Activated CD4-positive, alpha-beta T cell treated with anti-CD3 and anti-CD28 coated beads, Interleukin-2, amount 50 U/mL, for 24 hours (primary cell): ENCODE results near the gene DPH5.

Experiments
- DNase-seq, 2 donors: peaks; one replicate each; pipeline ENCODE4 v3.0.0-alpha.2; 2020; ENCODE audit warnings: low read depth in 1 of 2, low spot score in 1 of 2

Gene DPH5

DNA sequence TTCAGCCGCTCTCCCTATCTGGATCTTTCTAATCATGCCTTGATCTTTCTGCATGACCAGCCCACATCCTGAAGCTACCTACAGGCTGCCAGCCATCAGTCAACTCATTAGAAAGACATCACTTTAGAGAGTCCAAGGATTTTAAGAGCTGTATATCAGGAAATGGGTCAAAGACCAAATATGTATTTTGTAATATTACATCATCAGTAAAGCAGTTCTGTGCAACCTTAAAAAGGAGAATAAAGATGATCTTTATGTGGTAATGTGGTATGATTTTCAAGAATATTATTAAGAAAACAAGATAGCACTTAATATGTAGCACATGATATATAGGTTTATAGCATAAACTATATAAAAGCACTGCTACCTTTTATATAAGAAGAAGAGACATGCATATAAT is 82.1 kb downstream of the DPH5 start:
- DNase-seq, result no peak

DNA sequence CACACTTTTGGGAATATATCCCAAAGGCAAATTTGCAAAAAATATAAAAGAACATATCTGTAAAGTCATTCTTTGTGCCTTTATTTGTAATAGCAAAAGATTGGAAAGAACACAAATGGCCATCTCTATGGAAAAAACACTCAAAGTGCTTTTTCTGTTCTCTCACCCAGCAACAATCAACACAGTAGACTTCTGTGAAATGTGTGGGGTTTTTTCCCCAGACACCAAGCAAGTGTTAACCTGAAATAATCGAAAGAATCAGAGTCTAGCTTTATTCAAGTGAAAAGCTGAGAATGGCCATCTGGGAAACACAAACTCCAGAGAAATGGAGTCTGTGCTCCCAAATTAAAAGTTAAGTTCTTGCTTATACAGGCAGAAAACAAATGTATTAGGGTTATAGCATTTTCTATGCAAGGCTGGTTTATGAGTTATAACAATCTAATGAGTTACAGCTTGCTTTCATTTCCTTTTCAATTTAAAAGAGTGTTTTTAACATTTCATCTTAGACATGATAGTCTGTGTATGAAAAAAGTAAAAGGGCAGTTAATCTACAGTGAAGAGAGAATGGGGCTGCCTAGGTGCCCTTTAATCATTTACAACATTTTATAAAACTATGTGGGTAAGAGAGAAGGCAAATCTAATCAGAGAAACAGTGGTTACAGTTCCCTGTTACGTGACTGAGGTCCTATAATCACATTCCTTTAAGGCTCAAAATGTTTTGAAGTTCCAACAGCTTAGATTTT is 83.1 kb downstream of the DPH5 start:
- no peak for DNase-seq

DNA sequence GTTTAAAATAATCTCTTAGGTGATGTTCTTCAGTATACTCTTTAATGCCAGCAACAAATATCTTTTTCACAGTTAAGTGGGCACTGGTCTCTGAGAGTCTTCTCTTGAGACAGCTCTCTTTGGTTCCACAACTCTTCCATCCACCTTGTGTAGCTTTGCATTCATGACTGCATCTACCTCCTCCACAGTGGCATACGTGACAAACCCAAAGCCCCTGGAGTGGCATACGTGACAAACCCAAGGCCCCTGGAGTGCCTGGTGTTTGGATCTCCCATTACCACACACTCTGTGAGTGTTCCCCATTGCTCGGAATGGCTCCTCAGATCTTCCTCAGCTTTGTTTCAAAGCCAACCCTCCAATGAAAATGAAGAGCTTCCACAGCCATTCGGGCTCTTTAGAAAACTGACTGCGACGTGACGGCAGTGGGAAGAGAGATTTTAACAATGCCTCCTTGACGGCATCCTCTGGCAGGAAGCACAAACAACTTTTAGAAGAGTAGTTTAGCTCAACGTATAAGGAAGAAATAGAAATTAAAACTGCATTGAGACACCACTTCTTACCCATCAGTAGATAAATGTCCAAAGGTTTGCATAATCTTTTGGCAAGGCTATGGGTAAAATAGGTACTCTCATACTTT is 83.9 kb downstream of the DPH5 start:
- DNase-seq, result no peak

- DNase-seq, result no peak
Measured at GRCh38 chr1:100941098-100941527, 84.5 kb downstream of the DPH5 start.
